CD4-positive, alpha-beta T cell treated with Interleukin-2 at 100 ng/mL for 4 hours (primary cell): ENCODE data around the gene OSTC.

ENCODE experiments used
- DNase-seq: peaks from one replicate; pipeline ENCODE4 v3.0.0-alpha.2; 2020; ENCODE audit warnings: low spot score

The OSTC gene

DNA sequence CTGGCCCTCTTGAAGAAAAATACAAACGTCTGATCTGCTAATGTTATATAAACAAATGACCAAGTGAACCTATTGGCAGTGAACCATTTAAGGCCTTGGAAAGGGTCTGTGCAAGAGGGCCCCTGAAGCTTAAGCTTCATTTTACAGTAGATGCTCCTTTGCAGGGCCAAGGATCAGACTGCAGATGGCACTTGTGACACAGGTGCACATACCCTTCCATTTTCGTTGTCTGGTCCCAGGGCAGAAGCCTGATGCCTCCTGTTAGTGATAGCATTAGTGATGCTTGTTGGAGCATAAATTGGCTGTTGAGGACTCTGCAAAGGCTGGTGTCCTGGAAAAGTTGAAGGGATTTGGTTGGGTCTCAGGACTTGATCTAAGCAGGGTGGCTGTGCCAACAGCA lies 65.9 kb downstream of the OSTC start:
- DNase-seq, result no peak

DNA sequence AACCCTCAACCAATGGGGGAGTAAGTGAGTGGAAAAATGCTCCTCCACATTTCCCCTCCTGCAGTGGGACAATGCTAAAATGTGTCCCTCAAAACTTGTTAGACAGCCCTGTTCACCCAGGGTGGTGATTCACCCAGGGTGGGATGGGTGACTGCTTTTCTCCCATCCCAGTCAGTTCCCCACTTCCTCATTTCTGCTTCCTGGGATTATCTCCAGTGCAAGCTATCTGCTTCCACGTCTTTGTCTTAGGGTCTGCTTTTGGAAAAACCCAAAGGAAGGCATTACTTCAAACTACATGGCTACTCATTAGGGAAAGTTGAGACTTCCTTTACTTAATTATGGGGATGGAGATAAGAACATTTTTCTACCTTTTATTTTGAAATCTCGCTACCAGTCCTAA lies 67.0 kb downstream of the OSTC start:
- no peak for DNase-seq
